ENCODE results near the gene ATP6V0D1.

The ATP6V0D1 gene

DNA sequence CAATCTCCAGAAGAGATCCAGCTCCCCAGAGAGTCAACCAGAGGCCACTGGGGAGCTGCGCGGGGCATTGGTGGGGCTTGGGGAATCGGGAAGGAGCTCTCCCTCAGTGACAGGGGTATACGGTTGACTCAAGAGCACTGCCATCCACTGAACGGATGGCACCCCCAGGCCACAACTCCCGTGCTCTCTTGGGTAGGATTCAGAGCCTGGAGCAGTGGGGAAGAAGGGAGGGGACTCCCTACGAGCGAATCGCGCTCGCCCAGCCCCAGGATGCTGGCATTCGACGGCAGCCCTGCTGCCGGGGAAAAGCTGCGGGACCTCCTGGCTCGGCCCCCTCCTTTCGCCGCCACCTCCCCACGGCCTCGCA lies 87.2 kb downstream of the ATP6V0D1 start:
- DNase-seq (ENCODE audit: low read depth in 2 of 2) = no peak

DNA sequence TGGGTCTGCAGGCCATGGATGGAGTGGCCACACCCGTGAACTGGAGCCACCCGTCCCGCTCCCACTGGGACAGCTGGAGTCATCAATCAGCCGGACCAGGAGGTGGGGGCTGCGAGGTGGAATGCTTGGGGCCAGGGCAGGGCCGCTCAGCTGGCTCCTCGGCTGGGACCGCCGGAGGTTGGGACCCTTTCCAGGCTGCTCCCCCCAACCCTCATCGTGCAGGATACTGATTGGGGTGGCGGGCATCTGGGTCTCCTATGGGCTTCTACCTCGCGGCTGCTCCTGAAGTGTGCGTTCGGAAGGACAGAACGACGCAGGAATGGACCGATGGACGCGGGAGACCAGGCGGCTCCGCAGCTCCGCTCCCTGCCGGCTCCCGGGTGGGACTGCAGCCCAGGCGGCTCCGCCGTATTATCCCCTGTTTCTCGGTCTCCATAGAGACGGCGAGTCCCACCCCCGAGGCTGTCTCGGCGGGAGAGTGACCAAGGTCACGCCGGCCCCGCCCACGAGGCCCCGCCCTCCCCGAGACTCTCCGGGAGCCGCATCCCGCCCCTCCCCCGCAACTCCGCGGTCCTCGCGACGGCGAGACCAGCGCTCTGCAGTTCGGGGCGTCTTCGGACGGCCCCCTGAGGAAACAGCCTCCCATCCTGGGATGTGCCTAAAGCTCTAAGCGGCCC lies 87.7 kb downstream of the ATP6V0D1 start, which contains the start of gene TPPP3:
Gene TPPP3, minus strand, starts transcription at position 388 of the 677 bp plus-strand sequence. CDS start 2,387 bp downstream, outside the sequence.
- DNase-seq (ENCODE audit: low read depth in 2 of 2) = no peak

DNA sequence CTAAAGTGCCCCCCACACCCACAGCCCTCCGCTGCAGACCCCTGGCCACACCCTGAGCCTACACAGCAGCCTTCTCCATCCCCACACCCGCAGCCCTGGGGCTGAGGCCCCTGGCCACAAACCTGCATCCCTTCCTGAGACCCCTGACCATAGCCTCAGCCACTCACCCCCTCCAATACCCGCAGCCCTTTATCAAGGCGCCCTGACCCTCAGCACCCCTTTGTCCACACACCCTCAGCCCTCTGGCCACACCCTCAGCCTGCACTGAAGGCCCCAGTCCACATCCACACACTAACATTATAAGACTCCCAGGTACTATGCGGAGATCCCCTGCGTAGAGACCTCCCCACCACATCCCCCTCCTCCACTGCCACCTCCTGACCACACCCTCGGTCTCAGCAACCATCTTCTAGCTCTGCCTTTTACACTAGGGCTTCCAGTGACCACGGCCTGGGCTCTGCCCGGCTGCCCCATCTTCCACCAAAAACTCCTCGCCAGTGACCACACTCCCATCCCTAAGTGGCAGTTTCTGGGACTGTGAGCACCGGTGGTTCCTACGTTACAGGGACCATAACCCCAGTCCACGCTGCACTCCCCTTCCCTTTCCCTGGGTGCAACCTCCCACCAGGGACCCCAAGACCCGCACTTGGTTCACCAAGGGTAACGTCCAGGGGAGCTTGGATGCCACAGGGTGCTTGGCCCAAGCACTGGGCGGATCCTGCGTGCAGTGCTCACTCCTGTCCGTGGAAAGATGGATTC lies 88.5 kb downstream of the ATP6V0D1 start:
- no peak for DNase-seq (ENCODE audit: low read depth in 2 of 2)

DNA sequence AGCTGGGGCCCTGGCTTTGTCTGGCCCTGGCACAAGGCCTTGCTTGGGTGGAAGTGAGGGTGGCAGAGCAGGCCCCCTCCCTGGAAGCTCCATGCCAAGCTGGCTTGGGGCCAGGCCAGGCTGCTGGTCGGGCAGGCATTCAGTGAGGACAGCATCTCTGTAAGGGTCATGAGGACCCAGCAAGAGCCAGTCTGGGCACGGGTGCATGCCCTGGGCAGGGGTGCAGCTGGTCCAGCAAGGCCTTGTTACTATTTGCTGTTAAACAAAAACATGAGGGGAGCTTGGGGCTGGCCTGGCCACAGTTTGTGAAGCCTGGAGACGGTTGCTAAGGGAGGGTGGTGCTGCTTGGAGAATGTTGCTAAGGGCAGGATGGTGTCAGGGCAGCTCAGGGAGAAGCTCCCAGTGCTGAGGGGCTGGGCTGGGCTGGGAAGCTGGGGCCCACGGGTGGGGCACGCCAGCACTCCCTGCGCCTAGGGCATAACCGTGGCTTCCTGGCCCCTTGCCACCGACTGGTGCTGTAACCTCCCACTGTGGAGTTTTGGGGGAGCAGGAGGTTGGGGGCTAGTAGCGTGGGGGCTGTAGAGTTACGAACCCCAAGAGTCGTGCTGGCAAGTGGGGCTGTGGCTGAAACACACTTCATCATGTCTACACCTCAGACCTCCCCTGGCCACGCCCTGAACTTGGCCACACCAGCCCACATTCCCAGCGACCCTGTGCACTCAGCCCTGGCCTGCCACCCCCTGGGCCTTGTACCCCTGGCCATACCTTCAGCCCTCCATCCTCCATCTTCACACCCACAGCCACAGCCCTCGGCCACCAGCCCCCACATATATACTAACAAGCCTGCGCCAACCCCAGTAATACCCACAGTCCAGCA lies 89.3 kb downstream of the ATP6V0D1 start:
- DNase-seq (ENCODE audit: low read depth in 2 of 2) = no peak

DNA sequence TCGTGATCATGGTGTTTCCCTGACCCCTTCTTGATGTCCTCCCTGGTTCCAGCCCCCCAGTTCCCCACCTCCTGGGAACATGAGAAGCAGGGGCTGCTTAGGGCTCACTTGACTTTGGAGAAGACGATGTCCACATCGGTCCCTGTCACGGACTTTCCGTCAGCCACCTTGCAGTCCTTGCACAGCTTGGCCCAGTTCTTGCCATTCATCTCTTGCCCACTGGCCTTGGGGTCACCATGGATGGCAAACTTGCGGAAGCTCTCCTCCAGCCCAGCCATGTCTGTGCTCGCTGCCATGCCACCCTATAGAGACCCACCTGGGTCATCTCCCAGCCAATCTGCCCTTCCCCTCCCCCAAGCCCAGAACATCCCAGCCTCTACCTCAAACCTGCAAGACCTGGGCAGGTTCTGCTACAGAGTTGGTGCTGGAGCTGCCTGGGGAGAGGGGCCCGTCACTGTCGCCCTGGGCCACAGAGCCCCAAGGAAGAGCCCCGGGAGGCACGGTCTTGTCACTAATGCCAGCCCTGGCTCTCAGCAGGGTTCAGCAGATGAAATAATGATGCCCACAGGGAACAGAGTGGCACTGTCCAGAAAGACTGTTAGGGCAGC lies 90.0 kb downstream of the ATP6V0D1 start:
- no peak for DNase-seq (ENCODE audit: low read depth in 2 of 2)

DNA sequence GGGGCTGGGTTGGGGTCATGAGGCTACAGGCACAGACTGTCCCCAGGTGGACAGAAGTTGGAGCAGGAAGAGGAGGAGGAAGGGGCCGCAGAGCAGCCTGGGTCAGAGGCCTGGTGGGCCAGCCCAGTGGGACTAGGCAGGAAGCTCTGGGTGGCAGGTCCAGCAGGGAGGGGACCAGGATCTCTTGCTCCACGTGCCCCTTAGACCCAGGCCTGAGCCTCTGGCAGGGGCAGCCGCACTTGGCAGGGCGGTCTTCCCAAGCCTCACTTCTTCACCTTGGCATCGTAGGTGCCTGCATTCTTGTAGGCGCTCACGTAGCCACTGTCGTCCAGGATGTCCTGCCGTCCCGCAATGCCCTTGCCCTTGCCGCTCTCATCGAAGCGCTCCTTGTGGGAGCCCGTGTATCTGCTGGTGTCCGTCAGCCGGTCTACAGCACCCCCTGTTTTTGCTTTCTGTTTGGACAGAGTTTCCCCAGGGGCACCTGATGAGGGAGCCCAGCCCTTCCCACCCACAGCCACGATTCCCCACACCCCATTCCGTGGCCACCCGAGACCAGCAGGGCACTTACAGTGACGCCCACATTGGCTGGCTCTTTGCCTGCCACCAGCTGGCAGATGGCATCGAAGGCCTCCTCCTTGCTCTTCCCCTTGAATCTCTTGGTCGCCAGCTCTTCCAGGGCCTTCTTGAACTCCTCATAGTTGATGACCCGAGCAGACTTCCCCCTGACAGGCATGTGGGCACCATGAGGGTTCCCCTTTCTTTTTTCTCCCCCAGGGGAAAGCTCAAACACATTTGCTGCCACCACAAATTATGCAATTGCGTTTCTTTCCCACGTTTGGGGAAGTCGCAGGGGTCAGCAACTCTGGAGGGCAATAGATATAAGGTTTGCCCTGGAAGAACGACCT lies 90.8 kb downstream of the ATP6V0D1 start:
- DNase-seq (ENCODE audit: low read depth in 2 of 2) = no peak

DNA sequence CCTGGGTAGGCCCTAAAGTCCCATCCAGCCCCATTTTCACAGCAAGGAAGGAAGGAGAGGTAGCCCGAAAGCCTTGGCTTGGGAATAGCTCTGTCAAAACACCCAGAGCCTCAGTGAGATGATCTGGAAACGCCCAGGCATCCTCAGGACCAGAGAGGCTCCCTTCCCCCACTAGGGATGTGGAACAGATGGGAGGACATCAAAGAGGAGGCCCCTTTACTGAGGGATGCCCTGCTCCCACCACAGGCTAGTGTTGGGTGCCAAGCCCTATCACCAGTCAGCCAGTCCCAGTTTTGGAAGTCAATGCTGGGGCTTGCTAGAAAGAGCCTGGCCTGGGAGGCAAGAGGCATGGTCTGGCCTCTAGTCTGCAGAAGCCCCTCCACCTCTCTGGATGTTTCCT lies 92.4 kb downstream of the ATP6V0D1 start:
- no peak for DNase-seq (ENCODE audit: low read depth in 2 of 2)

DNA sequence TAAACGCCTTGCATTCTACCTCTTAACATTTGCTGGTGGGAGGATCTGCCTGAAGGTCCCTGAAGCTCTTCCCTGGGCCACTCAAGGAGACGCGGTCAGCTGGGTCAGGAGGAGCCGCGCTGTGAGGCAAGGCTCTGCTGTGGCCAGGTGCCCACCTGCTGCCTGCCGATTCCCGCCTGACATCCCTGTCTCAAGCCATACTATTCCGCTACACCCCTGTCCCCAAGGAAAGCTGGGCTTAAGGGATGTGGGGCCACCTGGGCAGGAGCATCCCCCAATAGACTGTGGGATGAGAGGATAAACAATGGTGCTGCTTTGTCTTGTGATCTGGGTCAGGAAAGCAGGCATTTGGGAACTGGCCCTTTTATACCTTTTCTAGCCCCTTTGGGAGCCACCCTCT lies 92.8 kb downstream of the ATP6V0D1 start:
- no peak for DNase-seq (ENCODE audit: low read depth in 2 of 2)

All from stimulated activated CD8-positive, alpha-beta memory T cell treated with anti-CD3 and anti-CD28 coated beads, Interleukin-7, amount 100 ng/mL, for 4 hours (primary cell).